RPMI7951 (cell line): ENCODE measurements around the gene SNX25. TPM values are rescaled to one million over a fixed set of nuclear protein-coding genes. Genes with fewer than 3 reads are reported as not detected.
"Not testable (repeated sequence)": the region's sequence is repeated elsewhere in the genome, so short reads cannot be mapped to it uniquely, and the experiment has no call there.

Experiments used
- DNase-seq: peaks from one replicate; pipeline ENCODE4 v3.0.0-alpha.2; 2012; ENCODE audit warnings: low read depth
- total RNA-seq: library from RNA; depleted of rRNA; stranded (reverse); fragments of >200 nt; shearing (Covaris generic); gene quantifications from 2 replicates; pipeline ENCODE4 v1.2.3, GENCODE V29; 2014

The SNX25 gene
- total RNA-seq, 1 experiment from 2014 or later = 18.3 TPM

GRCh38 chr4:185304944-185305690 is 95.7 kb downstream of the SNX25 start:
- DNase-seq = peak; percentile 37

DNA sequence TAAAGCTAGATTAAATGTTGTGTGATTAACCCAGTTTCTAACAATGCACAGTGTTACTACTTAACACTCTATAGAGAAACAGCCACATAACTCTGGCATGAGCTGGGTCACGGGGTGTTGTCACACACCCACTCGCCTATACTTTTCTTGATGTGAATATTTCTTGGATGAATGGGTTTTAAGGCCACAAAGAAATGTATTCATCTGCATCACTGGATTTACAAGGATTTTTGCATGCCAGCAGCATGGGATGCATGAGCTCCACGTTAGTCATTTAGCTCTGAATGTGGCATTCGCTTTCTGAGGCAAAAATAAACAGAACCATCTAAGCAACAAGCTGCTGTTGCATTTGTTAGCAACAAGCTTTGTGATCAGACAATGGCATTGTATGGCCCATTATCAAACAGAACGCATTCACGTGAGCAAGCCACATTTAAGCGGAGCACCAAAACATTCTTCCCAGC is 96.6 kb downstream of the SNX25 start:
- DNase-seq = peak; percentile 86

DNA sequence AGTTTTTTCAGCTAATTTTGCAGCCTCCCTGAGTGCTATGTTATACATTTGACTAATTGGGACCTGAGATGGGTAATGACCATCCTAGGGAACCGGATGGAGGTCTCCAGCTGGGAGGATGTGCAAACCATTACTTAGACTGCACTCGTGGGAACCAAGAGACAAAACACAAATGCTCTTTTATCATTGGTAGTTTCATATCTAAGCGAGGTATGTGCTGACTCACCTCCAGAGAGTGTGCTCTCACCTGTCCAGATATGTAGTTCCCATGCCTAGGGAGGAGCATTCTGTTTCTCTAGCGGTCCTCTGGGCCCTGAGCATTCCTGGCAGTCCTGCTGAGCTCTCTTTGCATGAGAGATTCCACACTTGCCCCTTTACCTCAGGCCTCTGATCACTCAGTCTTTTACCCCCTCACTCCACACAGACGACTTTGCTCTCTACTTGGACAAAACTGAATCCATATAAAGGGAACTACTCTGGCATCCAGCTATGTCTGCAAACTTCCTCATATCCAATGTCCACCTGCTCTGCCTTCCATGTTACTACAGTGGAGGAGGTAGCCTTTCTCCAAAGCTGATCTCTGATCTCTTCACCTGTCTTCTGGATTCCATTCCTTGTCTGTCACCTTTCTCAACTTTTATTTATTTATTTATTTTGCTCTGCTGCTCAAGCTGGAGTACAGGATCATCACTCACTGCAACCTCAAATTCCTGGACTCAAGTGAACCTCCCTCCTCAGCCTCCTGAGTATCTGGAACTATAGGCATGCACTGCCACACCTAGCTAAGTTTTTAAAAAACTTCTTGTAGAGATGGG is 97.9 kb downstream of the SNX25 start:
- no peak for DNase-seq

GRCh38 chr4:185309770-185310169 is 100.4 kb downstream of the SNX25 start:
- no peak for DNase-seq

DNA sequence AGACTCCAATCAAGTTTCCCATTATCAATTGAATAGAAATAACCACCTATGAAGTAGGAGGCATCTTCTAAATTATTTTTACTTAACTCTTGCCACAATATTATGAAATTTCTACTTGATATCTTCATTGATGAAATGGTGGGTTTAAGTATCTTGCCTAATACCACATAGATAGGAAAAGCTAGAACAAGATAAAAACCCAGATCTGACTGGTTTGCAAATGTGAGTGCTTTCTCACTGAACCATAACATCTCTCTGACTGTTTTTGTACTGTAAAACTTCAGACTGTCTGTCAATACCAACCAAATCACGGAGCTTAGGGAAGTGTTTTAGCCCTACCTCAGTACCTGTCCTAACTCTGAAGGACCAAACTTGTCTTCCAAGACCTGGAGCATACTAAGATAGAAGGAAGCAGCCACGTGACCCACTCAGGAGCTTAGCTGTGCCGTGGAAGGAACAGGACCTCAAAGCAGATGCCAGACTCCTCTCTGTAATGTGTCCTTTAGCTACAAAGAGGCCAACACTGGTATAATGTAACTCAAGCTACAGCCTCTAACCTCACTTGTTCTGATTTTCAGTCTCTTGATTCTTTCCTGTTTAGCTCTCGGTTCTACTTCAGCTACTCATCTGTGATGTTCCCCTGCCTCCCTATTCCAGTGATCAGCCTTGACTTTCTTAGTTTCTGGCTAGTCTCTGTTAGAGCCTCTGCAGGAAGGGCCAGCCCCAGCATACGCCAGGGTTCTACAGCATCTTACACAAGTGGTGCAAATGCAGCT is 101.9 kb downstream of the SNX25 start:
- DNase-seq = no peak

- DNase-seq = no peak
These were observed 103.3 kb downstream of the SNX25 start for GRCh38 chr4:185312699-185313098.

DNA sequence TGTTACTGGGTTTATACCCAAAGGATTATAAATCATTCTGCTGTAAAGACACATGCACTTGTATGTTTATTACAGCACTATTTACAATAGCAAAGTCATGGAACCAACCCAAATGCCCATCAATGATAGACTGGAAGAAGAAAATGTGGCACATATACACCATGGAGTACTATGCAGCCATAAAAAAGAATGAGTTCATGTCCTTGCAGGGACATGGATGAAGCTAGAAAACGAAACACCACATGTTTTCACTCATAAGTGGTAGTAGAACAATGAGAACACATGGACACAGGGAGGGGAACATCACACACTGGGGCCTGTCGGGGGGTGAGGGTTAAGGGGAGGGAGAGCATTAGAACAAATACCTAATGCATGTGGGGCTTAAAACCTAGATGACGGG is 108.1 kb downstream of the SNX25 start:
- not testable (repeated sequence) for DNase-seq

DNA sequence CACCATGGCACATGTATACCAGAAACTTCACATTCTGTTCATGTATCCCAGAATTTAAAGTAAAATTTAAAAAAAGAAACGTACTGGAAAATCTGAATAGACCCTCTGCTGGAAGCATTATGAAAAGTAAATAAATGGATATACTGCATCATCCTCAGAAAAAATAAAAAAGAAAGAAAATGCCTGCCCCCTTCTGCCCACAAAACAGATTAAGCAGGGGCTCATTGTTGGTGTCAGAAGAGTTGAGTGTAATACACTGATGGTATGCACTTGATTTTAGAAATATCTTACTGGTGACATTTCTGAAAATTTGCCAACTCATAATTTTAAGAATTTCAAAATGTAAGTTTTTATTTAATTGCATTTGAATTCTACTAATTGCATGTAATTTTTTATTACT is 108.5 kb downstream of the SNX25 start:
- no peak for DNase-seq

- DNase-seq = no peak
These were observed 109.3 kb downstream of the SNX25 start for GRCh38 chr4:185318679-185319078.

GRCh38 chr4:185322803-185323202 is 113.4 kb downstream of the SNX25 start:
- no peak for DNase-seq

GRCh38 chr4:185323606-185324005 is 114.2 kb downstream of the SNX25 start:
- no peak for DNase-seq

DNA sequence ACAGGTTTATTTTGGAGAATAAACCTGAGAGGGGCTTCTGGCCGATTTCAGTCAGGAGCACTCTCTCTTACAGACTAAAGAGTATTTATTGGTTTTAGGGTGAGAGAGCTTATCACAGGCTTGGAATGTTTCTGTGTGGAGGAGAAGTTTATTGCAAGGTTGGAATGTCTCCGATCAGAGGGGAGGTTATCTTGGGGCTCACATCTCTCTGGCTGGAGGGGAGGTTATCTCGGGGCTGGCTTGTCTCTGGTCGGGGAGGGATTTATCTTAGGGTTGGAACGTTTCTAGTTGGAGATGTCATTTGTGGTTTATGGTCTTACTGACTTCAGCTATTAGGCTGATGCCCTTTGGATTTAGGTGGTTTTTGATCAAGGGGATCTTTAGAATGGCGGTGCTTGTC is 115.0 kb downstream of the SNX25 start:
- not testable (repeated sequence) for DNase-seq

- DNase-seq = not testable (repeated sequence)
These were observed 116.3 kb downstream of the SNX25 start for GRCh38 chr4:185325721-185326120.

- no peak for DNase-seq
These were observed 119.2 kb downstream of the SNX25 start for GRCh38 chr4:185328586-185328985.

GRCh38 chr4:185329879-185330510 is 120.6 kb downstream of the SNX25 start:
- DNase-seq = peak; percentile 28

GRCh38 chr4:185332575-185333464 is 123.4 kb downstream of the SNX25 start:
- DNase-seq = no peak

DNA sequence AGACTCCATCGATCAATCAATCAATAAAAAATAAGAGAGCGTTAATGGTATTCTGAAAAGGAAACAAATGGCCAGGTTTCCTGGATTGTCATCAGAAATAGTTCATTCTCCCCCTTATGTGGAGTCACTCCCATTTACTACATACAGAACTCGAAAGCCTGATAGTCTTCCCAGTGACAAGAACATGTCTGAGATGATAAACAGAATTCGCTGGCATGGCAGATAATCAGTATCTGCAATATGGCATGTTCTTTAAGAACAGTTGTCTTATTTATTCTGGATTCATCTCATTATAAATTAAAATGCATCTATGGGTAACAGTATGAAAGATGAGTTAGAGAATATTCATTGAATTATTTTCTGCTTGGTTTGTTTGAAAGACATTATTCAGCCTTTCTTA is 124.9 kb downstream of the SNX25 start:
- DNase-seq = no peak

DNA sequence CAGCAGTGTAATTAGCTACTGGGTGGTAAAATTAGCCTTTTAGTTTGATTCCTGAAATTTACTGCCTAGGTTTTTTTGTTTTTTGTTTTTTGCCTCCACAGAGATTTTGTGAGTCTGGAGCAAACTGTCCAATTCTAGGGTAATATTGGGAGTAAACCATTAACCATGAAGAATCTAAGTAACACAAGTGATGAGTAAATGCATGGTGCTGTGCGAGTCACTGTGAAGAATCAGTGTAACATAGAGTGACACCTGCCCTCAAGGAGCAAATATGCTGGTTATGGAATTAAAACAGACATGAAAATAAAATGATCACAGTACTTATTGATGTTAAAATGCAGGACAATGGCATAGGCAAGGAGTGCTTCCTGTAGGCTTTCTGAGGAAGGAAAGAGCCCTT is 126.2 kb downstream of the SNX25 start:
- DNase-seq = no peak

DNA sequence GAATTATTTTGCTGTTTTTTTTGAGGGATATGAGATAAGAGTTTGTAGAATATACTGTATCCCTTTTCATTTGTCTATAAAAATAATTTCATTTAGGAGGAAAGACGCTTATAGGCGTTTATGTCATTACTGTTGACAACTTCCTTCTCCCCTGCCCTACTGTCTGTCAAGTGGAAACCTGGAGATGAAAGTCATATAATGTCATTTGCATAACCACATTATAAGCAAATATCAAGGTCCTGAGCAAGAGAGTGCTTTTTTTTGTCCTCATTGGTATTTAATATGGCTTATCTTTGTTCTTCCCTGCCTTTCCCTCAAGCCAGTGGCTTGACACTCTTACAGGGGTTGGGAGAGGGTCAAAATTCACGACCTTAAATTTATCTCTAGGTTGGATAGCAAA is 130.5 kb downstream of the SNX25 start:
- no peak for DNase-seq

- DNase-seq = no peak
These were observed 132.0 kb downstream of the SNX25 start for GRCh38 chr4:185341377-185341776.

DNA sequence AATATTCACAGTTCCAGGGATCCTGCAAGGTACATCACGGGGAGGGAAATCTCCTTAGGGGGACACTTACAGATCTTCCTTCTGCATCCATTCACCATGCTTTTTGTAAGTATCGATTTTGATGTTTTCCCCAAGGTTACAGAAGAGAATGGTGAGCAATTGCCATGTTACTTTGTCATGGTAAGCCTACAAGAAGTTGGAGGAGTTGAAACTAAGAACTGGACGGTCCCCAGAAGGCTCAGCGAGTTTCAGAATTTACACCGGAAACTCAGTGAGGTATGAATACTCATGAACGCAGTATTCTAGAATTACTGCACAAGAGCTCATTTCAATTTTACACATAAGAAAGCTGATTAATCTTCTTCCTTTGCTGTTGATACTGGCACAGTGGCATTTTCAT is 132.4 kb downstream of the SNX25 start:
- DNase-seq = no peak
